CD4-positive, alpha-beta T cell (primary cell): ENCODE results near the gene KCNQ4. TPM values are rescaled to one million over a fixed set of nuclear protein-coding genes. Genes with fewer than 3 reads are reported as not detected.

Source experiments
- ATAC-seq: fragments of 200-7000 bp; cut with Tn5 transposase; one replicate; pipeline ENCODE4 v1.10.0; 2022; ENCODE audit warnings: mild to moderate bottlenecking; ENCODE audit not compliant: poor library complexity
- CTCF ChIA-PET: fragments of 350-600 bp; sonication (Branson Sonifier 250); formaldehyde crosslinking; loops from one replicate; lab custom pipeline; 2021; ENCODE audit warnings: antibody characterized with exemption, inconsistent platforms; lab: Charles Lee
- POLR2A ChIA-PET: fragments of 350-600 bp; sonication (Branson Sonifier 250); formaldehyde crosslinking; loops from one replicate; lab custom pipeline; 2021; ENCODE audit warnings: antibody characterized with exemption, inconsistent platforms; lab: Charles Lee
- DNase-seq, 14 experiments: peaks; one replicate each; pipeline ENCODE4 v3.0.0-alpha.2; 2013 to 2020; ENCODE audit warnings: mixed read lengths in 2 of 14
- H3K27ac ChIP-seq, 2 donors: one replicate each; pipeline versions ENCODE4 v1.5.1 to v1.7.0; 2013; ENCODE audit warnings: low read length in 2 of 2, low read depth in 1 of 2, mild to moderate bottlenecking in 1 of 2
- H3K27me3 ChIP-seq, 2 experiments: 1 replicate in 1 of 2; 2 replicates in 1 of 2; pipeline versions ENCODE4 v1.6.1 to v1.7.0; 2013; ENCODE audit warnings: low read length in 2 of 2, control low read depth in 1 of 2, mild to moderate bottlenecking in 1 of 2, moderate library complexity in 1 of 2; ENCODE audit not compliant: insufficient read depth in 2 of 2, control insufficient read depth in 1 of 2
- H3K36me3 ChIP-seq: one replicate; pipeline ENCODE4 v1.6.1; 2013; ENCODE audit warnings: low read length, control low read depth; ENCODE audit not compliant: insufficient read depth
- H3K4me1 ChIP-seq: one replicate; pipeline ENCODE4 v1.6.1; 2013; ENCODE audit warnings: low read length, control low read depth; ENCODE audit not compliant: insufficient read depth
- H3K4me3 ChIP-seq: one replicate; pipeline ENCODE4 v1.5.1; 2013; ENCODE audit warnings: mild to moderate bottlenecking, low read length, moderate library complexity
- H3K9me3 ChIP-seq, 2 experiments: 1 replicate in 1 of 2; 2 replicates in 1 of 2; pipeline versions ENCODE4 v1.6.1 to v1.7.0; 2013; ENCODE audit warnings: low read length in 2 of 2, mild to moderate bottlenecking in 2 of 2, control low read depth in 1 of 2, moderate library complexity in 1 of 2; ENCODE audit not compliant: control insufficient read depth in 1 of 2, insufficient read depth in 1 of 2
- H3K27ac Mint-ChIP-seq: one replicate; pipeline ENCODE4 v1.8.0; 2020; ENCODE audit warnings: mixed read lengths
- H3K27me3 Mint-ChIP-seq: one replicate; pipeline ENCODE4 v1.8.0; 2021; ENCODE audit warnings: mixed read lengths
- H3K36me3 Mint-ChIP-seq: one replicate; pipeline ENCODE4 v1.8.0; 2021; ENCODE audit warnings: low read depth, mixed read lengths
- H3K4me1 Mint-ChIP-seq: one replicate; pipeline ENCODE4 v1.8.0; 2021; ENCODE audit warnings: low read depth, mixed read lengths
- H3K4me3 Mint-ChIP-seq: one replicate; pipeline ENCODE4 v1.8.0; 2020; ENCODE audit warnings: mild to moderate bottlenecking, mixed read lengths
- H3K9me3 Mint-ChIP-seq: one replicate; pipeline ENCODE4 v1.8.0; 2020; ENCODE audit warnings: mixed read lengths
- CTCF ChIP-seq: fragments of 200-600 bp; IDR thresholded peaks from one replicate; pipeline ENCODE4 v1.8.0; 2022; ENCODE audit warnings: antibody characterized with exemption, mild to moderate bottlenecking
- intact Hi-C, 2 experiments: fragments of 100-400 bp; cut with DNase I in 1 of 2; cut with micrococcal nuclease in 1 of 2; formaldehyde crosslinking; loops; one replicate each; pipeline versions ENCODE4 v1.15.1 to v1.9.0; 2023 to 2025; cut with DNase I, micrococcal nuclease
- microRNA-seq: library from miRNA; unstranded; fragments of <30 nt; microRNA quantifications from one replicate; pipeline ENCODE4 v1.2.0, GENCODE V29; 2021; ENCODE audit warnings: borderline microRNAs expressed, borderline replicate concordance
- total RNA-seq, 174 experiments: library from RNA in 2 of 174; stranded (reverse) in 2 of 174; gene quantifications; one replicate each; pipeline ENCODE4 v1.2.3 and lab custom pipeline; 2021 to 2026

Gene KCNQ4
- total RNA-seq, 2 experiments from 2014 or later, result 0.25 to 0.30 TPM

- H3K27me3 Mint-ChIP-seq, result peaks cover 73% of the 10 kb centered on the region
- no peaks in the 10 kb centered on the region for H3K9me3 Mint-ChIP-seq
- Histone ChIP-seq H3K4me1 (peaks cover 5% of the 10 kb centered on the region), H3K27ac (no peak overlapping the region), H3K36me3 (no peaks in the 10 kb centered on the region), H3K27me3 (peaks cover 17 to 44% of the 10 kb centered on the region in 2 experiments), H3K9me3 (peaks cover 0 to 4% of the 10 kb centered on the region in 2 experiments), H3K4me3 (no peak overlapping the region)
- CTCF ChIA-PET, result no interaction called here
- H3K4me1 Mint-ChIP-seq, result peaks cover 5% of the 10 kb centered on the region
- intact Hi-C loops, result no loop called here
- no peak for TF ChIP-seq CTCF
- DNase-seq, result no peak
- no peaks in the 10 kb centered on the region for H3K36me3 Mint-ChIP-seq
- POLR2A ChIA-PET, result interaction anchor here (0.9 kb wide), 1 partner anchor 25 kb away, joined by 4 read pairs; the partner anchor contains the start of gene CITED4
- ATAC-seq, result no peak
- no peak overlapping the region for H3K4me3 Mint-ChIP-seq
- H3K27ac Mint-ChIP-seq, result no peak overlapping the region
Observed at GRCh38 chr1:40887012-40887378, 103.4 kb downstream of the KCNQ4 start.

GRCh38 chr1:40887652-40888051 lies 104.1 kb downstream of the KCNQ4 start:
- H3K9me3 ChIP-seq, result peaks cover 0 to 4% of the 10 kb centered on the region in 2 experiments
- no peaks in the 10 kb centered on the region for H3K9me3 Mint-ChIP-seq
- no peaks in the 10 kb centered on the region for H3K36me3 Mint-ChIP-seq
- H3K27me3 ChIP-seq, result peaks cover 16 to 38% of the 10 kb centered on the region in 2 experiments
- ChIA-PET CTCF (no interaction called here), POLR2A (interaction anchor here (0.9 kb wide), 1 partner anchor 25 kb away, joined by 4 read pairs; the partner anchor contains the start of gene CITED4)
- TF ChIP-seq CTCF, result no peak
- no peaks in the 10 kb centered on the region for H3K36me3 ChIP-seq
- intact Hi-C loops, result no loop called here
- no peak for DNase-seq
- H3K4me1 ChIP-seq, result peaks cover 5% of the 10 kb centered on the region
- no peak overlapping the region for H3K27ac ChIP-seq
- H3K27me3 Mint-ChIP-seq, result peaks cover 66% of the 10 kb centered on the region
- H3K4me3 ChIP-seq, result no peak overlapping the region
- H3K4me1 Mint-ChIP-seq, result peaks cover 5% of the 10 kb centered on the region
- no peak overlapping the region for H3K4me3 Mint-ChIP-seq
- H3K27ac Mint-ChIP-seq, result no peak overlapping the region
- no peak for ATAC-seq

Small RNA genes within 50 kb of the gene (microRNA-seq; reads per million reads assigned to microRNA genes)
- 5.5 reads per million, percentile 27 among the genes with 10 or more reads in this experiment for gene MIR30C1
- 9,209 reads per million, percentile 95 among the genes with 10 or more reads in this experiment for gene MIR30E

Other genes starting within 250 kb of the KCNQ4 start
- 1 to 10 TPM in 1 of 2 experiments, under 1 TPM in 1; 0.99 to 1.1 TPM for gene RIMS3, start 118.1 kb upstream of the KCNQ4 start, total RNA-seq
- 10 to 100 TPM; 28.6 to 35.2 TPM for gene NFYC, start 92.1 kb upstream of the KCNQ4 start, total RNA-seq
- 10 to 100 TPM; 51.6 to 52.0 TPM for gene CITED4, start 78.6 kb downstream of the KCNQ4 start, total RNA-seq
- gene CTPS1, start 195.9 kb downstream of the KCNQ4 start, total RNA-seq, result 10 to 100 TPM; 37.1 to 37.4 TPM
- gene SLFNL1, start 237.9 kb downstream of the KCNQ4 start, total RNA-seq, result under 1 TPM; 0.08 to 0.17 TPM